Measurements from ENCODE around the gene WDR90.

The WDR90 gene

GRCh38 chr16:710500-711075 lies 61.4 kb downstream of the WDR90 start:
- no peak for DNase-seq

GRCh38 chr16:711084-711483 lies 61.9 kb downstream of the WDR90 start:
- DNase-seq = no peak

- DNase-seq = peak; percentile 85
These were observed 62.6 kb downstream of the WDR90 start for GRCh38 chr16:711548-712320.

- peak; percentile 82 for DNase-seq
These were observed 63.6 kb downstream of the WDR90 start for GRCh38 chr16:712740-713250.

GRCh38 chr16:714079-714478 lies 64.9 kb downstream of the WDR90 start:
- no peak for DNase-seq

- DNase-seq = peak; percentile 93
These were observed 65.7 kb downstream of the WDR90 start, which contains the start of gene METRN for GRCh38 chr16:714558-715476. Gene METRN, plus strand, starts transcription at chr16:715118. Its CDS starts 172 bp downstream, at chr16:715290.

GRCh38 chr16:715477-716199 lies 66.5 kb downstream of the WDR90 start:
- no peak for DNase-seq

GRCh38 chr16:716200-716568 lies 67.0 kb downstream of the WDR90 start:
- no peak for DNase-seq

GRCh38 chr16:716768-717325 lies 67.7 kb downstream of the WDR90 start:
- DNase-seq = no peak
